Activated CD4-positive, alpha-beta T cell treated with anti-CD3 and anti-CD28 coated beads, Interleukin-2, amount 10 ng/mL, durations not matched to agents 24 days and 14 days (primary cell): ENCODE measurements around the gene ASNSD1. TPM values are rescaled to one million over a fixed set of nuclear protein-coding genes. Genes with fewer than 3 reads are reported as not detected.
A peak's percentile ranks its signal among the peaks of the same experiment; 100 is the strongest.
"Not testable (repeated sequence)": the region's sequence is repeated elsewhere in the genome, so short reads cannot be mapped to it uniquely, and the experiment has no call there.

ENCODE experiments used
- DNase-seq: peaks from one replicate; pipeline ENCODE4 v3.0.0; 2022
- H3K27ac Mint-ChIP-seq: one replicate; pipeline ENCODE4 v1.8.0; 2022; ENCODE audit warnings: mild to moderate bottlenecking, mixed read lengths
- H3K27me3 Mint-ChIP-seq: one replicate; pipeline ENCODE4 v1.8.0; 2022; ENCODE audit warnings: mixed read lengths
- H3K36me3 Mint-ChIP-seq: one replicate; pipeline ENCODE4 v1.8.0; 2022; ENCODE audit warnings: low read depth, mild to moderate bottlenecking, mixed read lengths
- H3K4me1 Mint-ChIP-seq: one replicate; pipeline ENCODE4 v1.8.0; 2021; ENCODE audit warnings: mixed read lengths
- H3K4me3 Mint-ChIP-seq: one replicate; pipeline ENCODE4 v1.8.0; 2022; ENCODE audit warnings: mild to moderate bottlenecking, moderate library complexity, mixed read lengths
- H3K9me3 Mint-ChIP-seq: one replicate; pipeline ENCODE4 v1.8.0; 2021; ENCODE audit warnings: mixed read lengths
- intact Hi-C: fragments of 100-400 bp; cut with micrococcal nuclease; formaldehyde crosslinking; loops from one replicate; pipeline ENCODE4 v1.15.1; 2023
- total RNA-seq: library from RNA; stranded (reverse); gene quantifications from 2 replicates; pipeline ENCODE4 v1.2.3, GENCODE V29; 2022

The ASNSD1 gene
- total RNA-seq, 1 donor from 2014 or later: 59.7 TPM

- Mint-ChIP-seq H3K4me3 (no peak overlapping the region), H3K4me1 (no peaks in the 10 kb centered on the region), H3K27me3 (peaks cover 5% of the 10 kb centered on the region), H3K9me3 (no peaks in the 10 kb centered on the region), H3K36me3 (no peaks in the 10 kb centered on the region), H3K27ac (no peak overlapping the region)
- intact Hi-C loops: no loop called here
- DNase-seq: no peak
Observed at GRCh38 chr2:189631849-189632248, 29.4 kb upstream of the ASNSD1 start.

DNA sequence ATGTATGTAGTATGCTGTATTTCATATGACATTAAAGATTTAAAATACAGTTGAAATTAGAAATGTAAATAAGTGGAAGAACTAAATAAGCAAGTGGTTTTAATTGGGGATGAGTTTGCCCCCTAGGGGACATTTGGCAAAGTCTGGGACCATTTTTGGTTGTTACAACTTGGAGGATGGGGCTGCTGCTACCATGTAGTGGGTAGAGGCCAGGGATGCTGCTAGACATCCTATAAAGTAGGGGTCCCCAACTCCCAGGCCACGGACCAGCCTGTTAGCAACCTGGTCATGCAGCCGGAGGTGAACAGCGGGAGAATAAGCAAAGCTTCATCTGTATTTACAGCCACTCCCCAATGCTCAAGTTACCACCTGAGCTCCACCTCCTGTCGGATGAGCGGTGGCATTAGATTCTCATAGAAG lies 27.9 kb upstream of the ASNSD1 start:
- intact Hi-C loops: no loop called here
- no peaks in the 10 kb centered on the region for H3K9me3 Mint-ChIP-seq
- no peak for DNase-seq

GRCh38 chr2:189635353-189635752 lies 25.9 kb upstream of the ASNSD1 start:
- H3K9me3 Mint-ChIP-seq: no peaks in the 10 kb centered on the region
- no peaks in the 10 kb centered on the region for H3K36me3 Mint-ChIP-seq
- intact Hi-C loops: no loop called here
- H3K4me3 Mint-ChIP-seq: no peak overlapping the region
- no peak for DNase-seq
- H3K27me3 Mint-ChIP-seq: peaks cover 5% of the 10 kb centered on the region
- no peak overlapping the region for H3K27ac Mint-ChIP-seq
- H3K4me1 Mint-ChIP-seq: no peaks in the 10 kb centered on the region

More for the DNA sequence above, 27.9 kb upstream of the ASNSD1 start:
- Mint-ChIP-seq H3K36me3 (no peaks in the 10 kb centered on the region), H3K27me3 (peaks cover 5% of the 10 kb centered on the region), H3K27ac (no peak overlapping the region), H3K4me1 (no peaks in the 10 kb centered on the region), H3K4me3 (no peak overlapping the region)

DNA sequence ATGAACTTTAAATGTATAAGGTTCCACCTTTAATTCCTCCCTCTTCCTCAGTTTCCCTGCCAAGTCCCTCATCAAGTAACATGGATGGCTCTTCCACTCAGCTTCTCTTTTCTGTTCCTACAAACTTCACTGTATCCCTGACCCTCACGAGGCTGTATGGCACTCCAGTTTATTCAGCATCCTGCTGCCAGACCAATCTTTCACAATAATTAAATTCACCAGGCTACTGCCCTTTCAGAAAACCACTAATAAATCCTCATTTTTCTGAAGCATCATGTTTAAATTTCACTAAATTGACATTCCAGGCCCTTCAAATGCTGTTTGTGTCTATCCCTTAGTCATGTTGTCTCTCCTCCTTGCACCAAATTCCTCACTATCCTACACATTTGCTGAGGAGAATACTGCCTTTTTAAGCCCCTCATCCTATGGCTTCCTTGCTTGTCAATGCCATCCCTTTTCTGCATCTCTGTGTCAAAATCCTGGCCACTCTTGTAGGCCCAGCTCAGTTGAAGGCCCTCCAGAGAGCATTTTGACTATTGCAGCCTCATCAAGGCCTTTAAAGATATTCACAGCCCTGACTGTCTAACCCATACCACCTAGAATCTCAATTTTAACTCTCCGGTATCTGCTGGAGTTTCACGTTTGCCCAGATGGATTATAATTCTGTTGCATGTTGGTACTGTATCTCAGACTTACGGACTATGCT lies 22.8 kb upstream of the ASNSD1 start:
- H3K27me3 Mint-ChIP-seq: peaks cover 5% of the 10 kb centered on the region
- no peaks in the 10 kb centered on the region for H3K9me3 Mint-ChIP-seq
- H3K4me1 Mint-ChIP-seq: peaks cover 9% of the 10 kb centered on the region
- intact Hi-C loops: no loop called here
- H3K4me3 Mint-ChIP-seq: no peak overlapping the region
- H3K36me3 Mint-ChIP-seq: no peaks in the 10 kb centered on the region
- no peak overlapping the region for H3K27ac Mint-ChIP-seq
- no peak for DNase-seq

- no peak overlapping the region for H3K4me3 Mint-ChIP-seq
- H3K9me3 Mint-ChIP-seq: no peaks in the 10 kb centered on the region
- H3K27ac Mint-ChIP-seq: no peak overlapping the region
- H3K27me3 Mint-ChIP-seq: peaks cover 5% of the 10 kb centered on the region
- no peaks in the 10 kb centered on the region for H3K36me3 Mint-ChIP-seq
- H3K4me1 Mint-ChIP-seq: peaks cover 9% of the 10 kb centered on the region
- DNase-seq: no peak
- intact Hi-C loops: no loop called here
Observed at GRCh38 chr2:189639007-189639609, 22.2 kb upstream of the ASNSD1 start.

- Mint-ChIP-seq H3K36me3 (no peaks in the 10 kb centered on the region), H3K9me3 (no peaks in the 10 kb centered on the region), H3K4me3 (no peak overlapping the region), H3K27ac (no peak overlapping the region), H3K4me1 (peaks cover 9% of the 10 kb centered on the region), H3K27me3 (peaks cover 2% of the 10 kb centered on the region)
- DNase-seq: no peak
- intact Hi-C loops: loop anchor here (1.0 kb wide), 1 partner anchor 17 kb away; no protein-coding TSS in a partner anchor
Observed at GRCh38 chr2:189641002-189641401, 20.3 kb upstream of the ASNSD1 start.

DNA sequence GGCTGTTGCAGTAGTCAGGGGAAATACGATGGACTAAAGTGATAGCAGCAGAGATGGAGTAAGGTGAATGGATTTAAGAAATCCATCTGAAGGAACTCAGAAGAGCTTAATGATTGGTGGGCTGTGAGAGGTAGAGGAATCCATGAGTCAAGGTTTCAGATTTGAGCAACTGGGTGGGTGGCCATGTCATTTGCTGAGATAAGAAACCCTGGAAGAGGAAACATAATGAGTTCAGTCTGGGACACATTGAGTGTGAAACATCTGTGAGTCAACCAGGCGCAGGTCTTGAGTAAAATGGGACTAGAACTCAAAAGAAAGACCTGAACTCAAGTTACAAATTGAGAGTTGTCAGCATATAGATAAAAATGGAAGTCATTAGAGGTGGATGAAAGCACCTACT lies 19.7 kb upstream of the ASNSD1 start:
- H3K27me3 Mint-ChIP-seq: peaks cover 2% of the 10 kb centered on the region
- H3K27ac Mint-ChIP-seq: peak overlapping the region; percentile 9
- no peaks in the 10 kb centered on the region for H3K36me3 Mint-ChIP-seq
- no peak overlapping the region for H3K4me3 Mint-ChIP-seq
- H3K9me3 Mint-ChIP-seq: no peaks in the 10 kb centered on the region
- H3K4me1 Mint-ChIP-seq: peaks cover 9% of the 10 kb centered on the region
- DNase-seq: no peak
- intact Hi-C loops: loop anchor here (1.0 kb wide), 1 partner anchor 17 kb away; no protein-coding TSS in a partner anchor

DNA sequence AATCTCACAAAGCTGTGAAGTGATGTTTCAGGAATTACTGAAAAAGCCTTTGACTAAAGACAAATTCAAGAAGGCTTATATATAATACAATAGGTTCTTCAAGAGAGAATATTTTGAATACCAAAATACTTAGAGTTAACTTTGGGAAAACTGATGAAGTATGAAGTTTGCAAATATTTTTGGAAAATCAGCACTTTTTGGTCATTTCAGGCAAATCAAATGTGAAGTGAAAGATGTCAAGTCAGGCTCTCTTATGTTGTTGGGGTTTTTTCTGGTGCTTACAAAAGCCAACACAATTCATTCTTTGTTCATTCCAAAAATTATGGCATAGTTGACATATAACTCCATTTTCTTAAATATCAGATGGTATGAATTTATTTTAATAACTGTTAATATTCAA lies 14.7 kb upstream of the ASNSD1 start:
- DNase-seq: no peak
- Mint-ChIP-seq H3K27me3 (peaks cover 2% of the 10 kb centered on the region), H3K9me3 (peaks cover 5% of the 10 kb centered on the region), H3K4me3 (no peak overlapping the region), H3K4me1 (peaks cover 4% of the 10 kb centered on the region), H3K36me3 (peaks cover 2% of the 10 kb centered on the region), H3K27ac (no peak overlapping the region)
- intact Hi-C loops: no loop called here

- H3K9me3 Mint-ChIP-seq: peaks cover 13% of the 10 kb centered on the region
- no peak overlapping the region for H3K27ac Mint-ChIP-seq
- no peak for DNase-seq
- H3K4me1 Mint-ChIP-seq: no peaks in the 10 kb centered on the region
- intact Hi-C loops: no loop called here
- H3K36me3 Mint-ChIP-seq: peaks cover 4% of the 10 kb centered on the region
- peaks cover 2% of the 10 kb centered on the region for H3K27me3 Mint-ChIP-seq
- no peak overlapping the region for H3K4me3 Mint-ChIP-seq
Observed at GRCh38 chr2:189648846-189649509, 12.3 kb upstream of the ASNSD1 start.

DNA sequence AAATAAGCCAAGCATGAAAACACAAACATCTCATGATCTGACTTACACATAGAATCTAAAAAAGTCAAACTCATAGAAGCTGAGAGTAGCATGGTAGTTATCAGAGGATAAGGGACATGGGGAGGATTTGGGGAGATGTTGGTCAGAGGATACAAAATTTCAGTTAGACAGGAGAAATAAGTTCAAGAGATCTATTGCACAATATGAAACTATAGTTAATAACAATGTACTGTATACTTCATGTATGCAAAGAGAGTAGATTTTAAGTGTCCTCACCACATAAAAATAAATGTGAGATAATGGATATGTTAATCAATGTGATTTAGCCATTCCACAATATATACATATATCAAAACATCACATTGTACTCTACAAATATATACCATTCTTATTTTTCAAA lies 10.0 kb upstream of the ASNSD1 start:
- no peak overlapping the region for H3K4me3 Mint-ChIP-seq
- peaks cover 4% of the 10 kb centered on the region for H3K36me3 Mint-ChIP-seq
- peaks cover 2% of the 10 kb centered on the region for H3K4me1 Mint-ChIP-seq
- DNase-seq: no peak
- peaks cover 20% of the 10 kb centered on the region for H3K9me3 Mint-ChIP-seq
- no peaks in the 10 kb centered on the region for H3K27me3 Mint-ChIP-seq
- H3K27ac Mint-ChIP-seq: no peak overlapping the region
- intact Hi-C loops: no loop called here

- intact Hi-C loops, H3K27me3 Mint-ChIP-seq, H3K36me3 Mint-ChIP-seq, H3K4me3 Mint-ChIP-seq, H3K27ac Mint-ChIP-seq, DNase-seq: not testable (repeated sequence)
- peaks cover 20% of the 10 kb centered on the region for H3K9me3 Mint-ChIP-seq
- H3K4me1 Mint-ChIP-seq: peaks cover 17% of the 10 kb centered on the region
Observed at GRCh38 chr2:189653464-189653863, 7.8 kb upstream of the ASNSD1 start.

- Mint-ChIP-seq H3K27me3 (no peaks in the 10 kb centered on the region), H3K27ac (no peak overlapping the region), H3K36me3 (peaks cover 4% of the 10 kb centered on the region), H3K9me3 (peaks cover 20% of the 10 kb centered on the region), H3K4me1 (peaks cover 23% of the 10 kb centered on the region), H3K4me3 (no peak overlapping the region)
- intact Hi-C loops: no loop called here
- no peak for DNase-seq
Observed at GRCh38 chr2:189654641-189655040, 6.6 kb upstream of the ASNSD1 start.

DNA sequence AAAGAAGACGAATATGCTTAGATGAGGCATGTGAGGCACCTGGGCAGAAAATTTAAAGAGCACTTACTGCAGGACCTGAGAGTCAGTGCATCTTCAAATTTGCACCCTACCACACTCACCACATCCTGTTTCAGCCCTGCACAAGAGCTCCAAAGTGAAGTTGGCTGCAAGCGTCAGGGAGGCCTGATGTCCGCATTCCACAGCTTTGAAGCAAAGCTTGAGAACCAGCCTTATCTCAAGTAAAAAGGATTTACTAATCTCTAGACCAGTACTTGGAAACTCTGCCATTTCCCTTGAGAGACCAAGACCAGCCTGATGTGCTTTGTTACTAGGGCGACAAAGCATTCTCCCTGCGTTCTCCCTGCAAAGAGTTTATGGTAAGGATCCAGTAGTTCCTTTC lies 3.4 kb upstream of the ASNSD1 start:
- Mint-ChIP-seq H3K36me3 (peaks cover under 1% of the 10 kb centered on the region), H3K27ac (peak overlapping the region; percentile 88), H3K9me3 (peaks cover 8% of the 10 kb centered on the region), H3K4me3 (peak overlapping the region; percentile 68), H3K27me3 (no peaks in the 10 kb centered on the region), H3K4me1 (peaks cover 30% of the 10 kb centered on the region)
- DNase-seq: peak; percentile 89
- intact Hi-C loops: loop anchor here (1.0 kb wide), 1 partner anchor 17 kb away; no protein-coding TSS in a partner anchor
